Activated CD8-positive, alpha-beta T cell treated with anti-CD3 and anti-CD28 coated beads, Interleukin-2, amount 10 ng/mL, durations not matched to agents 7 days and 5 days (primary cell): ENCODE data around the gene KLHL3. TPM values are rescaled to one million over a fixed set of nuclear protein-coding genes. Genes with fewer than 3 reads are reported as not detected.

Source experiments
- ATAC-seq: fragments of 150-1000 bp; cut with Tn5 transposase; one replicate; pipeline ENCODE4 v1.10.0; 2021; ENCODE audit warnings: moderate library complexity
- CTCF ChIA-PET: fragments of 350-600 bp; sonication (Branson Sonifier 250); formaldehyde crosslinking; loops from one replicate; lab custom pipeline; 2021; ENCODE audit warnings: antibody characterized with exemption; lab: Charles Lee
- POLR2A ChIA-PET: fragments of 350-600 bp; sonication (Branson Sonifier 250); formaldehyde crosslinking; loops from one replicate; lab custom pipeline; 2021; ENCODE audit warnings: antibody characterized with exemption; lab: Charles Lee
- DNase-seq: peaks from one replicate; pipeline ENCODE4 v3.0.0-alpha.2; 2020
- H3K27ac Mint-ChIP-seq: one replicate; pipeline ENCODE4 v1.8.0; 2021; ENCODE audit warnings: mild to moderate bottlenecking, mixed read lengths
- H3K27me3 Mint-ChIP-seq: one replicate; pipeline ENCODE4 v1.8.0; 2021; ENCODE audit warnings: low read depth, mixed read lengths
- H3K36me3 Mint-ChIP-seq: one replicate; pipeline ENCODE4 v1.8.0; 2021; ENCODE audit warnings: low read depth, mixed read lengths
- H3K4me1 Mint-ChIP-seq: one replicate; pipeline ENCODE4 v1.8.0; 2021; ENCODE audit warnings: low read depth, mixed read lengths
- H3K4me3 Mint-ChIP-seq: one replicate; pipeline ENCODE4 v1.8.0; 2021; ENCODE audit warnings: mild to moderate bottlenecking, mixed read lengths
- H3K9me3 Mint-ChIP-seq: one replicate; pipeline ENCODE4 v1.8.0; 2022; ENCODE audit warnings: mixed read lengths; ENCODE audit not compliant: insufficient read depth
- total RNA-seq, 2 experiments: library from RNA; stranded (reverse); gene quantifications; one replicate each; pipeline ENCODE4 v1.2.3, GENCODE V29; 2021

Gene KLHL3
- total RNA-seq, 2 experiments from 2014 or later: 13.7 to 15.2 TPM

DNA sequence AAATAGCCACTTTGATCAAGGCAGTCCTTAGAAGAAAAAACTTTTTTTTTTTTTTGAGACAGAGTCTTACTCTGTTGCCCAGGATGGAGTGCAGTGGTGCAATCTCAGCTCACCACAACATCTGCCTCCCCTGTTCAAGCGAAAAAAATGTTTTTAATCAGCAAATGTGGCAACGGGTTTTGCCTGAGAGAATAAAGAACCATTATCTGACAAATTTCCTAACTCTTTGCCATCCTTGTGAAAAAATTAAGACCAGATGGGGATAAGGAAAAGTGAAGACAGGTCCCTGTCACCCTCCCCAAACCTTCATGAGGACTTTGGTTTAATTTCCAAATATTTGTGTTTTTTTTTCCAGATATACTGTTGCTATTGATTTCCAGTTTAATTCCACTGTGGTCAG is 129.5 kb downstream of the KLHL3 start:
- H3K36me3 Mint-ChIP-seq: no peaks in the 10 kb centered on the region
- ATAC-seq: no peak

GRCh38 chr5:137605411-137605810 is 130.5 kb downstream of the KLHL3 start:
- no peaks in the 10 kb centered on the region for H3K36me3 Mint-ChIP-seq
- H3K4me1 Mint-ChIP-seq: no peaks in the 10 kb centered on the region
- ChIA-PET CTCF (interaction anchor here (0.6 kb wide), 1 partner anchor 261 kb away, joined by 3 read pairs; no protein-coding TSS in a partner anchor), POLR2A (interaction anchor here (0.6 kb wide), 1 partner anchor 9 kb away, joined by 3 read pairs; no protein-coding TSS in a partner anchor)
- no peaks in the 10 kb centered on the region for H3K9me3 Mint-ChIP-seq
- H3K4me3 Mint-ChIP-seq: no peak overlapping the region
- H3K27me3 Mint-ChIP-seq: peaks cover 39% of the 10 kb centered on the region
- ATAC-seq (no peak), DNase-seq (no peak)
- H3K27ac Mint-ChIP-seq: no peak overlapping the region

More for the DNA sequence above, 129.5 kb downstream of the KLHL3 start:
- ChIA-PET CTCF (no interaction called here), POLR2A (no interaction called here)
- peaks cover 41% of the 10 kb centered on the region for H3K27me3 Mint-ChIP-seq
- no peaks in the 10 kb centered on the region for H3K4me1 Mint-ChIP-seq
- H3K9me3 Mint-ChIP-seq: no peaks in the 10 kb centered on the region
- no peak for DNase-seq
- H3K4me3 Mint-ChIP-seq: no peak overlapping the region
- no peak overlapping the region for H3K27ac Mint-ChIP-seq

- Mint-ChIP-seq H3K4me3 (no peak overlapping the region), H3K4me1 (no peaks in the 10 kb centered on the region), H3K36me3 (no peaks in the 10 kb centered on the region), H3K9me3 (no peaks in the 10 kb centered on the region), H3K27ac (no peak overlapping the region), H3K27me3 (peaks cover 43% of the 10 kb centered on the region)
- CTCF ChIA-PET: interaction anchor here (0.6 kb wide), 1 partner anchor 260 kb away, joined by 3 read pairs; no protein-coding TSS in a partner anchor
- DNase-seq (no peak), ATAC-seq (no peak)
- POLR2A ChIA-PET: no interaction called here
Measured at GRCh38 chr5:137604348-137605095, 131.4 kb downstream of the KLHL3 start.

DNA sequence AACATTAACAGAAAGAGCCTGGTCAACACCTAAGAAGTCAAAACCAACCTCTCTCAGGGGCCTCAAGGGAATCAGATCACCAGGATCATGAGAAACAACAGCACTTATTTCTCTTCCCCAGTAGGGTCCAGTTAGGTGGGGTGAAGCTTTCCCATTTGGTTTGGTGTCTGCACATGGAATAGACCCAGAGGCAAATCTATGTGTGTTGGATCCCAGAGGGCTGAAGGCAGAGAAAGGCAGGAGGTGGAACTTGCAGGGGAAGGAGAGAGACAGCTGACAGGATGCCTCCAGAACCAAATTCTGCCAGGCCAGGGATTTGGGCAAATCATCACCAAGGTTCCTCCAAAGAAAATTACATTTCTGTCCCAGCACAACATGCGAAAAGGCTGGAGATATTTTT is 132.0 kb downstream of the KLHL3 start:
- ChIA-PET CTCF (no interaction called here), POLR2A (no interaction called here)
- Mint-ChIP-seq H3K36me3 (no peaks in the 10 kb centered on the region), H3K27ac (no peak overlapping the region), H3K4me1 (no peaks in the 10 kb centered on the region), H3K9me3 (no peaks in the 10 kb centered on the region), H3K4me3 (no peak overlapping the region), H3K27me3 (peaks cover 43% of the 10 kb centered on the region)
- no peak for DNase-seq
- ATAC-seq: no peak

GRCh38 chr5:137603356-137603755 is 132.5 kb downstream of the KLHL3 start:
- H3K27me3 Mint-ChIP-seq: peaks cover 46% of the 10 kb centered on the region
- H3K27ac Mint-ChIP-seq: no peak overlapping the region
- H3K4me3 Mint-ChIP-seq: no peak overlapping the region
- no peak for ATAC-seq
- no peak for DNase-seq
- H3K36me3 Mint-ChIP-seq: no peaks in the 10 kb centered on the region
- H3K9me3 Mint-ChIP-seq: no peaks in the 10 kb centered on the region
- no peaks in the 10 kb centered on the region for H3K4me1 Mint-ChIP-seq
- ChIA-PET POLR2A (no interaction called here), CTCF (no interaction called here)

- CTCF ChIA-PET: no interaction called here
Measured at GRCh38 chr5:137602721-137603273, 133.1 kb downstream of the KLHL3 start.

DNA sequence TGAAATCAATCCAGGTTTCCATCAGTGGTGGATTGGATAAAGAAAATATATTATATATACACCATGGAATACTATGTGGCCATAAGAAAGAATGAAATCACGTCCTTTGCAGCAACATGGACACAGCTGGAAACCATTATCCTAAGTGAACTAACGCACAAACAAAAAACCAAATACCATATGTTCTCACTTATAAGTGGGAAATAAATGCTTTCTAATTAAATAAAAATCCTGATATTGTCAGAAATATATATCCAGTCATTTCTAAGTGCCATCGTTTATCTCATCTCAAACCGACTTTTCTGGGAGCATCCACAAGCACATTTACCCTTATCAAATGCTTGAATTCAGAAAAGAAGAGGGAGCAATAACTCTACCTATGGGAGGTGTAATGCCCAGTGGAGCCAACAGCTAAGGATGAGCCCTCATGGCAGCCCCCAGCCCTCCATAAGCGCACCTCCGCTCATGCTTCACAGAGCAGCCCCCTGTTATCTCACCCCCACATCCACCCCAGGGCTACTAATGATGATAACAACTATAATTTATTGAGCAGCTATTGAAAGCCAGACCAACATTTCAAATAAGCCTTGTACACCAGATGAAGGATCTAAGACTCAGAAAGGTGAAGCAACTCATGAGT is 135.0 kb downstream of the KLHL3 start:
- CTCF ChIA-PET: no interaction called here

More at GRCh38 chr5:137602721-137603273, 133.1 kb downstream of the KLHL3 start:
- no peak overlapping the region for H3K27ac Mint-ChIP-seq
- H3K27me3 Mint-ChIP-seq: peaks cover 43% of the 10 kb centered on the region
- no peak overlapping the region for H3K4me3 Mint-ChIP-seq
- DNase-seq: no peak
- H3K9me3 Mint-ChIP-seq: no peaks in the 10 kb centered on the region
- H3K4me1 Mint-ChIP-seq: no peaks in the 10 kb centered on the region
- no peak for ATAC-seq
- H3K36me3 Mint-ChIP-seq: no peaks in the 10 kb centered on the region
- POLR2A ChIA-PET: no interaction called here

DNA sequence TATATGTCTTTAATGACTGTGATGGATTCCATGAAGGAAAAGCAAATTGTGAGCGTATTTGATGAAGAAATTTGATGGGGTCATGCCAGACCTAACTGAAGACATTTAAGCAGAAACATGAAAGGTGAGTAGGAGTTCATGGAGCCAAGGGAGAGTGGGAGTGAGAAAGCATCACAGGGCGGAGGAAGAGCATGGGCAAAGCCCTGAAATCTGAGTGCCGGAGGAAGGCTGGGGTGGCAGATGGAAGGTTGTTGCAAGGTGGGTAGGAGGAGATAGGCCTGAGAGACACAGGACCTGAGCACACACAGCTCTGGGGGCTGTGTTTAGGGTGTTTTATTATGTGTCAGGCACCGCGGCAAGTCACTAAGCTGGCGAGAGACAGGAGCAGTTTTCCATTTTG is 136.4 kb downstream of the KLHL3 start:
- ATAC-seq (no peak), DNase-seq (no peak)
- CTCF ChIA-PET: no interaction called here
- no peaks in the 10 kb centered on the region for H3K4me1 Mint-ChIP-seq
- H3K4me3 Mint-ChIP-seq: no peak overlapping the region
- POLR2A ChIA-PET: no interaction called here
- H3K9me3 Mint-ChIP-seq: no peaks in the 10 kb centered on the region
- H3K36me3 Mint-ChIP-seq: no peaks in the 10 kb centered on the region
- H3K27me3 Mint-ChIP-seq: peaks cover 32% of the 10 kb centered on the region
- H3K27ac Mint-ChIP-seq: no peak overlapping the region

More for the DNA sequence above, 135.0 kb downstream of the KLHL3 start:
- H3K9me3 Mint-ChIP-seq: no peaks in the 10 kb centered on the region
- H3K27ac Mint-ChIP-seq: no peak overlapping the region
- H3K4me1 Mint-ChIP-seq: no peaks in the 10 kb centered on the region
- ATAC-seq (no peak), DNase-seq (no peak)
- peaks cover 40% of the 10 kb centered on the region for H3K27me3 Mint-ChIP-seq
- no peak overlapping the region for H3K4me3 Mint-ChIP-seq
- POLR2A ChIA-PET: no interaction called here
- no peaks in the 10 kb centered on the region for H3K36me3 Mint-ChIP-seq

DNA sequence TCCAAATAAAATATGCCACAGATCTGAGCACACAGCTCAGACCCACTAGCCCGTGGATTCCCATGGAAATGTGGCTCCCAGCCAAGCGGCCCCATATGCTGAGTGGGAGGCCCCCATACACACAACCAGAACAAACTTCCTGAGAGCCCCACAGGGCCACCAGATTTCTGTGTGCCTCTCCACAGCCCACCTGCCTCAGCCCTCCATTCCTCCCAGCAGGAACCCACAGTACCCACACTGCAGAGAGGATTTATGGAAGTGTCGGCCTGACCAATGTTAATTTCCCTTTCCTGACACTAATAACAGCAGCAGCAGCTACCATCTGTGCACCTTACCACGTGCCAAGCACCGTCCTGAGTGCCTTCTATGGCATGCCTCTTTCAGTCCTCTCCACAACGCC is 137.5 kb downstream of the KLHL3 start:
- ATAC-seq: no peak
- no peaks in the 10 kb centered on the region for H3K36me3 Mint-ChIP-seq
- H3K27ac Mint-ChIP-seq: no peak overlapping the region
- H3K4me1 Mint-ChIP-seq: no peaks in the 10 kb centered on the region
- ChIA-PET POLR2A (no interaction called here), CTCF (no interaction called here)
- H3K9me3 Mint-ChIP-seq: no peaks in the 10 kb centered on the region
- H3K27me3 Mint-ChIP-seq: peaks cover 30% of the 10 kb centered on the region
- no peak overlapping the region for H3K4me3 Mint-ChIP-seq
- no peak for DNase-seq

- CTCF ChIA-PET: no interaction called here
- Mint-ChIP-seq H3K27ac (no peak overlapping the region), H3K4me1 (no peaks in the 10 kb centered on the region), H3K9me3 (no peaks in the 10 kb centered on the region), H3K36me3 (no peaks in the 10 kb centered on the region), H3K27me3 (peaks cover 33% of the 10 kb centered on the region), H3K4me3 (no peak overlapping the region)
- DNase-seq: no peak
- no peak for ATAC-seq
- POLR2A ChIA-PET: no interaction called here
Measured at GRCh38 chr5:137596941-137597340, 138.9 kb downstream of the KLHL3 start.

GRCh38 chr5:137595396-137596079 is 140.4 kb downstream of the KLHL3 start:
- CTCF ChIA-PET: no interaction called here
- Mint-ChIP-seq H3K4me1 (no peaks in the 10 kb centered on the region), H3K4me3 (no peak overlapping the region), H3K36me3 (no peaks in the 10 kb centered on the region), H3K27ac (no peak overlapping the region), H3K27me3 (peaks cover 30% of the 10 kb centered on the region), H3K9me3 (no peaks in the 10 kb centered on the region)
- DNase-seq (no peak), ATAC-seq (no peak)
- POLR2A ChIA-PET: no interaction called here

GRCh38 chr5:137594717-137595116 is 141.2 kb downstream of the KLHL3 start:
- H3K36me3 Mint-ChIP-seq: no peaks in the 10 kb centered on the region
- ChIA-PET POLR2A (no interaction called here), CTCF (no interaction called here)
- peaks cover 2% of the 10 kb centered on the region for H3K4me1 Mint-ChIP-seq
- DNase-seq: no peak
- no peak for ATAC-seq
- H3K27ac Mint-ChIP-seq: no peak overlapping the region
- no peaks in the 10 kb centered on the region for H3K9me3 Mint-ChIP-seq
- H3K27me3 Mint-ChIP-seq: peaks cover 28% of the 10 kb centered on the region
- H3K4me3 Mint-ChIP-seq: no peak overlapping the region
